Loucy (cell line): ENCODE measurements around the gene ASCC2.
"Not testable (repeated sequence)": the region's sequence is repeated elsewhere in the genome, so short reads cannot be mapped to it uniquely, and the experiment has no call there.

Experiments
- H2AFZ ChIP-seq: fragments of 200-600 bp; sonication (generic); 2 replicates; pipeline ENCODE4 v1.6.0; 2016; ENCODE audit warnings: antibody characterized with exemption, mild to moderate bottlenecking, low read length, moderate library complexity
- H3F3A ChIP-seq: fragments of 200-600 bp; 2 replicates; pipeline ENCODE4 v1.6.0; 2016; ENCODE audit warnings: antibody characterized with exemption, low read depth, mild to moderate bottlenecking
- H3K27me3 ChIP-seq: fragments of 200-600 bp; sonication (generic); 2 replicates; pipeline ENCODE4 v1.6.1; 2014; ENCODE audit warnings: low read length, mild to moderate bottlenecking; ENCODE audit not compliant: insufficient read depth, poor library complexity, severe bottlenecking
- H3K36me3 ChIP-seq: fragments of 200-600 bp; sonication (generic); 2 replicates; pipeline ENCODE4 v1.6.1; 2016; ENCODE audit warnings: low read length; ENCODE audit not compliant: insufficient read depth
- H3K4me1 ChIP-seq: fragments of 200-600 bp; sonication (generic); 2 replicates; pipeline ENCODE4 v1.5.1; 2014; ENCODE audit warnings: low read length, mild to moderate bottlenecking; ENCODE audit not compliant: insufficient read depth, poor library complexity, severe bottlenecking
- H3K4me2 ChIP-seq: fragments of 200-600 bp; sonication (generic); 2 replicates; pipeline ENCODE4 v1.6.0; 2014; ENCODE audit warnings: antibody characterized with exemption, low read length, low read depth, mild to moderate bottlenecking; ENCODE audit not compliant: poor library complexity, severe bottlenecking
- H3K4me3 ChIP-seq: fragments of 200-600 bp; sonication (generic); 2 replicates; pipeline ENCODE4 v1.5.1; 2014; ENCODE audit warnings: low read length, mild to moderate bottlenecking, mixed read lengths; ENCODE audit not compliant: poor library complexity, severe bottlenecking
- H3K79me2 ChIP-seq: fragments of 200-600 bp; sonication (generic); 2 replicates; pipeline ENCODE4 v1.6.1; 2014; ENCODE audit warnings: low read length; ENCODE audit not compliant: insufficient read depth
- H3K9ac ChIP-seq: fragments of 200-600 bp; sonication (generic); 2 replicates; pipeline ENCODE4 v1.6.0; 2014; ENCODE audit warnings: mild to moderate bottlenecking, low read depth, low read length, moderate library complexity; ENCODE audit not compliant: poor library complexity, severe bottlenecking
- H3K9me2 ChIP-seq: fragments of 200-600 bp; sonication (generic); replicated peaks from 2 replicates; pipeline ENCODE4 v1.6.1; 2016; ENCODE audit warnings: low read depth, low read length, mixed read lengths
- H3K9me3 ChIP-seq: fragments of 200-600 bp; sonication (generic); 2 replicates; pipeline ENCODE4 v1.6.1; 2014; ENCODE audit warnings: mild to moderate bottlenecking, antibody characterized with exemption, low read length, low read depth; ENCODE audit not compliant: insufficient read depth
- H4K20me1 ChIP-seq: fragments of 200-600 bp; sonication (generic); 2 replicates; pipeline ENCODE4 v1.6.0; 2014; ENCODE audit warnings: antibody characterized with exemption, low read length, mild to moderate bottlenecking; ENCODE audit not compliant: insufficient read depth, poor library complexity, severe bottlenecking
- EZH2phosphoT487 ChIP-seq: fragments of 200-600 bp; IDR thresholded peaks from 2 replicates; pipeline ENCODE4 v1.6.1; 2018; ENCODE audit warnings: antibody characterized with exemption, mild to moderate bottlenecking, moderate library complexity, borderline replicate concordance
- TF ChIP-seq, protein P1 (sequence below): fragments of 200-600 bp; sonication (generic); conservative IDR thresholded peaks from 2 replicates; pipeline ENCODE4 v1.5.1; 2014; ENCODE audit warnings: mild to moderate bottlenecking, antibody characterized with exemption, low read length

The ASCC2 gene

DNA sequence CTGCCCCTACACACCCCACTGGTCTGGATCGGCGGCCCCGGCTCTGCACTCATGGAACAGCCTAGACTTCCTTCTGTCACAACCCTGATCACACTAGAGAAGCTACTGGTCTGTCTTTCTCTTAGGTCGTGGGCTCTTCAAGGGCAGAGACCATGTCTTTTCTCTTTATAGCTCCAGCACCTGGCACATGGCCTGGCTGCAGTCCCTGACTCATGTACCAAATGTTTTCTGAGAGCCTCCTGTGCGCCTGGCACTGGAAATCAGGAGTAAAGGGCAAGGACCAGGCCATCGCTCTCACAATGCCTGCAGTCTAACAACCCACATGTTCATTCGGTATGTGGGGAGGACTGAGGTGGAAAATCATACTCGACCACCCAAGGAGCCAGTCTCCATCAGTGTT, 7.5 kb downstream of the ASCC2 start:
- H3K9me3 ChIP-seq: no peaks in the 10 kb centered on the region

DNA sequence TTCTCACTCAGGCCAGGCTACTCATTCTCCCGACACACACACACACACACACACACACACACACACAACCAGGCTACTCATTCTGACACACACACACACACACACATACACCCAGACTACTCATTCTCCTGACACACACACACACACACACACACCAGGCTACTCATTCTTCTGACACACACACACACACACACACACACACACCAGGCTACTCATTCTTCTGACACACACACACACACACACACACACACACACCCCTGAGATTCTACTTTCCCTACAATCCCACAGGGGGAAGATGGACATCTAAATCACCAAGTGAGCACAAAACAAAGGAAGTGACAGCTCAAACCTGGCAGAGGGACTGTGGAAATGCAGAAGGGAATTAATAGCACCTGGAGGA, 10.3 kb downstream of the ASCC2 start:
- H3K9me2 ChIP-seq, H3K9ac ChIP-seq, H3K9me3 ChIP-seq, H3K4me2 ChIP-seq, H2AFZ ChIP-seq, H3K4me3 ChIP-seq, H3K79me2 ChIP-seq, H3K4me1 ChIP-seq, H3K27me3 ChIP-seq, H3F3A ChIP-seq, H4K20me1 ChIP-seq: not testable (repeated sequence)
- peaks cover 22% of the 10 kb centered on the region; the same call in 1 of the 2 replicates for H3K36me3 ChIP-seq

More for the DNA sequence above, 7.5 kb downstream of the ASCC2 start:
- Histone ChIP-seq H3K9me2 (no peaks in the 10 kb centered on the region), H3K4me1 (peaks cover 2% of the 10 kb centered on the region), H3K79me2 (peaks cover 6% of the 10 kb centered on the region; the same call in 1 of the 2 replicates), H3F3A (no peaks in the 10 kb centered on the region), H3K36me3 (peaks cover 8% of the 10 kb centered on the region; the same call in 1 of the 2 replicates), H3K27me3 (no peaks in the 10 kb centered on the region), H3K4me2 (no peak overlapping the region), H4K20me1 (no peaks in the 10 kb centered on the region), H3K9ac (no peak overlapping the region), H2AFZ (no peak overlapping the region), H3K4me3 (no peak overlapping the region)
- no peak for TF ChIP-seq EZH2phosphoT487
- TF ChIP-seq, protein P1, sequence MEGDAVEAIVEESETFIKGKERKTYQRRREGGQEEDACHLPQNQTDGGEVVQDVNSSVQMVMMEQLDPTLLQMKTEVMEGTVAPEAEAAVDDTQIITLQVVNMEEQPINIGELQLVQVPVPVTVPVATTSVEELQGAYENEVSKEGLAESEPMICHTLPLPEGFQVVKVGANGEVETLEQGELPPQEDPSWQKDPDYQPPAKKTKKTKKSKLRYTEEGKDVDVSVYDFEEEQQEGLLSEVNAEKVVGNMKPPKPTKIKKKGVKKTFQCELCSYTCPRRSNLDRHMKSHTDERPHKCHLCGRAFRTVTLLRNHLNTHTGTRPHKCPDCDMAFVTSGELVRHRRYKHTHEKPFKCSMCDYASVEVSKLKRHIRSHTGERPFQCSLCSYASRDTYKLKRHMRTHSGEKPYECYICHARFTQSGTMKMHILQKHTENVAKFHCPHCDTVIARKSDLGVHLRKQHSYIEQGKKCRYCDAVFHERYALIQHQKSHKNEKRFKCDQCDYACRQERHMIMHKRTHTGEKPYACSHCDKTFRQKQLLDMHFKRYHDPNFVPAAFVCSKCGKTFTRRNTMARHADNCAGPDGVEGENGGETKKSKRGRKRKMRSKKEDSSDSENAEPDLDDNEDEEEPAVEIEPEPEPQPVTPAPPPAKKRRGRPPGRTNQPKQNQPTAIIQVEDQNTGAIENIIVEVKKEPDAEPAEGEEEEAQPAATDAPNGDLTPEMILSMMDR: no peak

DNA sequence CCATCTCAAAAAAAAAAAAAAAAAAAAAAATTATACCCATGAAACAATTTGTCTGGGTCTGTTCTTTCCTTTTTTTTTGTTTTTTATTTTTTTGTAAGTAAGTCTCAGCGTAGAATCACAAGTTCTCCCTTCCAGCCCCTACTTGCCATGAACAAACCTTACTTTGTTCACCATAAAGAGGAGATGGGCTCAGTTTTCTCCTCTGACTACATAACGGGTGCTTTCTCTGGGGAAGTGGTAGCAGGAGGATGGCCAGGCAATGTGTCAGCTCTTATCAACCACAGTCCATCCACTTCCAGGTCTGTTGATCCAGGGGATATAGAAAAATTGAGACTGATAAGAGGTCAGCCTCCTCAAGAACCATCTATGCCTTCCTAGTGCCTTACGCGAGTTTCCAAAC, 11.0 kb downstream of the ASCC2 start:
- H3K4me2 ChIP-seq: no peak overlapping the region
- no peaks in the 10 kb centered on the region for H3K79me2 ChIP-seq
- no peaks in the 10 kb centered on the region for H3K9me2 ChIP-seq
- H2AFZ ChIP-seq: no peak overlapping the region
- H3K4me3 ChIP-seq: no peak overlapping the region
- H3K4me1 ChIP-seq: no peaks in the 10 kb centered on the region
- H4K20me1 ChIP-seq: no peaks in the 10 kb centered on the region
- H3K9ac ChIP-seq: no peak overlapping the region
- H3K36me3 ChIP-seq: peaks cover 24% of the 10 kb centered on the region; the same call in 1 of the 2 replicates
- no peaks in the 10 kb centered on the region for H3F3A ChIP-seq
- H3K27me3 ChIP-seq: no peaks in the 10 kb centered on the region
- no peak for TF ChIP-seq EZH2phosphoT487
- TF ChIP-seq, protein P1: no peak
- H3K9me3 ChIP-seq: no peaks in the 10 kb centered on the region

DNA sequence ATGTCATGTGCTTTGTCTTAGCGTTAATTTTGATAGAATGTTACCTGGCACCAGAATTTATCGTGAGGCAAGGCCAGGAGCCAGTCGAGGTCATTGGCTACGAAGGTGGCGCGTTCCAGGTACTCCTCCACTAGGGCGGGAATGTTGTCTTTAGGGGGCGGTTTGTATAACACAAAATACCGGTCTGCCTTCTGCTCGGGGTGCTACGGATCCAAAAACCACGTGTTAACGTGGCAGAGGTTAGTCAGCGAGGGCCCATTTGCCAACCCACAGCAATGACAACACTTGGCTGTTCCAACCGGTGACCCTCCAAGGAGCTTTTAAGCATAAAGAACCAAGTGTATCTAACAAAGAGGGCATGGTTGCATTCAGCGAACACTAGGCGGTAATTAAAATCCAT, 12.5 kb downstream of the ASCC2 start:
- Histone ChIP-seq H3K9me2 (no peaks in the 10 kb centered on the region), H4K20me1 (no peaks in the 10 kb centered on the region), H3K79me2 (no peaks in the 10 kb centered on the region), H3F3A (no peaks in the 10 kb centered on the region), H3K4me1 (no peaks in the 10 kb centered on the region), H3K4me3 (no peak overlapping the region), H3K4me2 (no peak overlapping the region), H3K36me3 (peaks cover 34% of the 10 kb centered on the region; the same call in 1 of the 2 replicates), H3K27me3 (no peaks in the 10 kb centered on the region), H2AFZ (no peak overlapping the region), H3K9me3 (no peaks in the 10 kb centered on the region), H3K9ac (no peak overlapping the region)
- no peak for TF ChIP-seq EZH2phosphoT487
- TF ChIP-seq, protein P1: no peak
